Panc1 (cell line): ENCODE results near the gene EPHA10. TPM values are rescaled to one million over a fixed set of nuclear protein-coding genes. Genes with fewer than 3 reads are reported as not detected.

Experiments used
- ATAC-seq: fragments of 200-7000 bp; cut with Tn5 transposase; 2 replicates; pipeline ENCODE4 v1.9.1; 2020; ENCODE audit warnings: mild to moderate bottlenecking, moderate library complexity
- BruUV-seq: library from RNA; stranded (reverse); fragments of 400-500 nt; replicated peaks from 2 replicates; lab custom pipeline; 2021; lab: Mats Ljungman, UMichigan
- CTCF ChIA-PET: fragments of 300-600 bp; sonication (Branson Sonifier 250); formaldehyde crosslinking; loops from one replicate; lab custom pipeline; 2022; ENCODE audit warnings: antibody characterized with exemption; lab: Charles Lee
- POLR2A ChIA-PET: fragments of 300-600 bp; sonication (Branson Sonifier 250); formaldehyde crosslinking; loops from one replicate; lab custom pipeline; 2022; ENCODE audit warnings: antibody characterized with exemption; lab: Charles Lee
- DNase-seq: peaks from one replicate; pipeline ENCODE4 v3.0.0-alpha.2; 2010; ENCODE audit warnings: low read depth, low spot score
- H3K27ac ChIP-seq: 2 replicates; pipeline ENCODE4 v1.5.1; 2011; ENCODE audit warnings: mild to moderate bottlenecking, low read length, inconsistent platforms
- H3K27me3 ChIP-seq: fragments of 200-500 bp; sonication (Bioruptor generic); 2 replicates; pipeline ENCODE4 v1.6.0; 2014; ENCODE audit warnings: low read length, inconsistent platforms; ENCODE audit not compliant: control insufficient read depth, insufficient read depth
- H3K36me3 ChIP-seq: fragments of 200-500 bp; sonication (Bioruptor generic); 2 replicates; pipeline ENCODE4 v1.5.1; 2014; ENCODE audit warnings: inconsistent platforms, mild to moderate bottlenecking, low read length, moderate library complexity; ENCODE audit not compliant: control insufficient read depth, insufficient read depth
- H3K4me1 ChIP-seq: 2 replicates; pipeline ENCODE4 v1.5.1; 2011; ENCODE audit warnings: inconsistent platforms, mild to moderate bottlenecking, low read length, moderate library complexity; ENCODE audit not compliant: control insufficient read depth, insufficient read depth
- H3K4me3 ChIP-seq, 2 experiments: 2 replicates each; pipeline ENCODE4 v1.5.1; 2011 to 2012; ENCODE audit warnings: low read depth in 2 of 2, low read length in 2 of 2, mild to moderate bottlenecking in 2 of 2, inconsistent platforms in 1 of 2, moderate library complexity in 1 of 2
- H3K9me3 ChIP-seq: fragments of 200-500 bp; sonication (Bioruptor generic); 2 replicates; pipeline ENCODE4 v1.5.1; 2014; ENCODE audit warnings: low read depth, mild to moderate bottlenecking, inconsistent platforms, low read length, moderate library complexity; ENCODE audit not compliant: control insufficient read depth, insufficient read depth
- POLR2AphosphoS5 ChIP-seq: IDR thresholded peaks from 2 replicates; pipeline ENCODE4 v1.6.1; 2012; ENCODE audit warnings: mild to moderate bottlenecking, low read depth, low read length, moderate library complexity
- SIN3A ChIP-seq: IDR thresholded peaks from 2 replicates; pipeline ENCODE4 v1.6.1; 2012; ENCODE audit warnings: low read depth, mild to moderate bottlenecking, low read length, moderate library complexity, borderline replicate concordance; ENCODE audit not compliant: insufficient read depth
- TCF7L2 ChIP-seq: IDR thresholded peaks from 2 replicates; pipeline ENCODE4 v1.6.1; 2011; ENCODE audit warnings: mild to moderate bottlenecking, low read depth, low read length, inconsistent platforms
- in situ Hi-C: cut with HindIII; loops from 2 replicates; pipeline ENCODE4 v1.10.0; 2016; ENCODE audit warnings: low sequenced_read_pairs, low pct_unique_long_range_greater_than_20kb
- intact Hi-C: fragments of 100-400 bp; cut with micrococcal nuclease; formaldehyde crosslinking; loops from one replicate; pipeline ENCODE4 v1.10.0; 2022; ENCODE audit not compliant: unreplicated experiment
- total RNA-seq: library from RNA; stranded (reverse); gene quantifications from one replicate; pipeline ENCODE4 v1.2.1, GENCODE V29; 2021; ENCODE audit not compliant: unreplicated experiment
- TF ChIP-seq, protein P1 (sequence below): fragments of 450-650 bp; IDR thresholded peaks from 2 replicates; pipeline ENCODE4 v1.5.1; 2017; ENCODE audit warnings: mild to moderate bottlenecking
- TF ChIP-seq, protein P2 (sequence below), 2 experiments: IDR thresholded peaks; 2 replicates each; pipeline ENCODE4 v1.6.1; 2011 to 2012; ENCODE audit warnings: low read depth in 2 of 2, control low read depth in 1 of 2, low read length in 1 of 2, mild to moderate bottlenecking in 1 of 2, moderate library complexity in 1 of 2; ENCODE audit not compliant: insufficient read depth in 1 of 2

The EPHA10 gene
- total RNA-seq, 1 experiment from 2014 or later, result 2.8 TPM

DNA sequence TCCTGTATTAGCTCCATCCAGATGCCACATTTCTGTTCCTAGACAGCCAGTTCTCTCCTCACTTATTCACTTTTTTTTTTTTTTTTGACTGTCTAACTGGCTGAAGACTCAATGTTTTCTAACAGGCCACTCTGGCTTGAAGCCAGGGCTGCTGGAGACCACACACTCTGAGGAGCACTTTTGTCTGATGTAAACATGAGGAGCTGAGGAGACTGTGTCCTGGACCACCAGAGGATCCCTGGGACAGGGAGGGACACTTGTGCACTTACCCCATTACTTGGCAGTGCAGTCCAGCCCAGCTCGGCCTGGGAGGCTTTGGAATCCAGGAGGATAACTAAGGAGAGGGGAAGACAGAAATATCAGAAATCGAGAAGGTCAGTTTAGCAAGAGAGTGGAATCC is 2.4 kb downstream of the EPHA10 start:
- Histone ChIP-seq H3K9me3 (no peaks in the 10 kb centered on the region), H3K4me1 (peaks cover 10% of the 10 kb centered on the region; the same call in 1 of the 2 replicates), H3K27me3 (peaks cover 31% of the 10 kb centered on the region), H3K4me3 (no peak overlapping the region), H3K27ac (no peak overlapping the region), H3K36me3 (no peaks in the 10 kb centered on the region)
- TF ChIP-seq TCF7L2 (no peak), POLR2AphosphoS5 (no peak), SIN3A (no peak)
- TF ChIP-seq, protein P1, sequence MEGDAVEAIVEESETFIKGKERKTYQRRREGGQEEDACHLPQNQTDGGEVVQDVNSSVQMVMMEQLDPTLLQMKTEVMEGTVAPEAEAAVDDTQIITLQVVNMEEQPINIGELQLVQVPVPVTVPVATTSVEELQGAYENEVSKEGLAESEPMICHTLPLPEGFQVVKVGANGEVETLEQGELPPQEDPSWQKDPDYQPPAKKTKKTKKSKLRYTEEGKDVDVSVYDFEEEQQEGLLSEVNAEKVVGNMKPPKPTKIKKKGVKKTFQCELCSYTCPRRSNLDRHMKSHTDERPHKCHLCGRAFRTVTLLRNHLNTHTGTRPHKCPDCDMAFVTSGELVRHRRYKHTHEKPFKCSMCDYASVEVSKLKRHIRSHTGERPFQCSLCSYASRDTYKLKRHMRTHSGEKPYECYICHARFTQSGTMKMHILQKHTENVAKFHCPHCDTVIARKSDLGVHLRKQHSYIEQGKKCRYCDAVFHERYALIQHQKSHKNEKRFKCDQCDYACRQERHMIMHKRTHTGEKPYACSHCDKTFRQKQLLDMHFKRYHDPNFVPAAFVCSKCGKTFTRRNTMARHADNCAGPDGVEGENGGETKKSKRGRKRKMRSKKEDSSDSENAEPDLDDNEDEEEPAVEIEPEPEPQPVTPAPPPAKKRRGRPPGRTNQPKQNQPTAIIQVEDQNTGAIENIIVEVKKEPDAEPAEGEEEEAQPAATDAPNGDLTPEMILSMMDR, result no peak
- TF ChIP-seq, protein P2, sequence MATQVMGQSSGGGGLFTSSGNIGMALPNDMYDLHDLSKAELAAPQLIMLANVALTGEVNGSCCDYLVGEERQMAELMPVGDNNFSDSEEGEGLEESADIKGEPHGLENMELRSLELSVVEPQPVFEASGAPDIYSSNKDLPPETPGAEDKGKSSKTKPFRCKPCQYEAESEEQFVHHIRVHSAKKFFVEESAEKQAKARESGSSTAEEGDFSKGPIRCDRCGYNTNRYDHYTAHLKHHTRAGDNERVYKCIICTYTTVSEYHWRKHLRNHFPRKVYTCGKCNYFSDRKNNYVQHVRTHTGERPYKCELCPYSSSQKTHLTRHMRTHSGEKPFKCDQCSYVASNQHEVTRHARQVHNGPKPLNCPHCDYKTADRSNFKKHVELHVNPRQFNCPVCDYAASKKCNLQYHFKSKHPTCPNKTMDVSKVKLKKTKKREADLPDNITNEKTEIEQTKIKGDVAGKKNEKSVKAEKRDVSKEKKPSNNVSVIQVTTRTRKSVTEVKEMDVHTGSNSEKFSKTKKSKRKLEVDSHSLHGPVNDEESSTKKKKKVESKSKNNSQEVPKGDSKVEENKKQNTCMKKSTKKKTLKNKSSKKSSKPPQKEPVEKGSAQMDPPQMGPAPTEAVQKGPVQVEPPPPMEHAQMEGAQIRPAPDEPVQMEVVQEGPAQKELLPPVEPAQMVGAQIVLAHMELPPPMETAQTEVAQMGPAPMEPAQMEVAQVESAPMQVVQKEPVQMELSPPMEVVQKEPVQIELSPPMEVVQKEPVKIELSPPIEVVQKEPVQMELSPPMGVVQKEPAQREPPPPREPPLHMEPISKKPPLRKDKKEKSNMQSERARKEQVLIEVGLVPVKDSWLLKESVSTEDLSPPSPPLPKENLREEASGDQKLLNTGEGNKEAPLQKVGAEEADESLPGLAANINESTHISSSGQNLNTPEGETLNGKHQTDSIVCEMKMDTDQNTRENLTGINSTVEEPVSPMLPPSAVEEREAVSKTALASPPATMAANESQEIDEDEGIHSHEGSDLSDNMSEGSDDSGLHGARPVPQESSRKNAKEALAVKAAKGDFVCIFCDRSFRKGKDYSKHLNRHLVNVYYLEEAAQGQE (IDR thresholded peaks at IDR 0.05; ENCODE audit: insufficient read depth in 1 of 2, low read depth in 2 of 2, low read length in 1 of 2), result no peak
- in situ Hi-C loops (no loop called here), intact Hi-C loops (no loop called here)
- BruUV-seq, result no TSS peak
- POLR2A ChIA-PET, result no interaction called here
- no peak for DNase-seq
- ATAC-seq, result no peak
- CTCF ChIA-PET, result no interaction called here

DNA sequence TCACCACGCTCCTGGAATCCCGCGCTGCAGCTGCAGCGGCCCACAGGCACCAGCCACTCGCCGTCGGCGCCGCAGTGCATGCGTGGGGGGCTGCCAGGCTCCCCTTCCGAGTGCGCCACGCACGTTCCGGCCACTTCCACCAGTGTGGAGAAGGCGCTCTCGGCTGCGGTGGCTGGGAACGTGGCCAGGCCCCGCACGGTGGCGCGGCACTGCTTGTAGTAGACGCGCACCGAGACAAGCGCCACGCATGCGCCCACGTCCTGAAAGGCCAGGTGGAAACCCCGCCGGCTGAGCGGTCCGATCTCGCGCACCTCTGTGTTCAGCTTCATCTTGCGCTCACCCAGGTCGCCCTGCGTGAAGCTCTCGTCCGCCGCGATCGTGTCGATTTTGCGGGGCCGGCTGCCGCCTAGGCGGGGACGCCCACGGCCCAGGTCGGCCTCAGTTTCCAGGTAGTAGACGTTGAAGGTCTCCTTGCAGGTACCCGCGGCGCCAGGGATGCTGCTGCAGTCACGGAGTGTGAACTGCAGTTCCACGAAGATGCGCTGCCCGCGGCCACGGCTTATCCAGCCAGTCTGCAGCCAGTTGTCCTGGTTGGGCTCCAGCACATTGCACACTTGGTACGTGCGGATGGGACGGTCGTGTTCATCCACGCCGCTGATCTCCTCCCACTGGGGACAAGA is 3.4 kb downstream of the EPHA10 start:
- intact Hi-C loops, result no loop called here
- BruUV-seq, result no TSS peak

More for the DNA sequence above, 3.4 kb downstream of the EPHA10 start:
- Histone ChIP-seq H3K4me3 (no peak overlapping the region), H3K27me3 (peaks cover 25% of the 10 kb centered on the region), H3K36me3 (no peaks in the 10 kb centered on the region), H3K9me3 (no peaks in the 10 kb centered on the region), H3K4me1 (peaks cover 7% of the 10 kb centered on the region; the same call in 1 of the 2 replicates), H3K27ac (no peak overlapping the region)
- ChIA-PET CTCF (no interaction called here), POLR2A (no interaction called here)
- in situ Hi-C loops, result no loop called here
- DNase-seq (no peak), ATAC-seq (no peak)
- TF ChIP-seq TCF7L2, result no peak
- TF ChIP-seq, protein P2 (IDR thresholded peaks at IDR 0.05; ENCODE audit: insufficient read depth in 1 of 2, low read depth in 2 of 2, low read length in 1 of 2), result peak in 1 of 2 experiments; percentile 40; a peak in 1 of 4 replicates
